AG09309 (cell line): ENCODE results near the gene GABBR2.
"Not testable (repeated sequence)": the region's sequence is repeated elsewhere in the genome, so short reads cannot be mapped to it uniquely, and the experiment has no call there.

ENCODE experiments used
- DNase-seq: peaks from one replicate; pipeline ENCODE4 v3.0.0-alpha.2; 2010; ENCODE audit warnings: low read depth
- H3K4me3 ChIP-seq: 2 replicates; pipeline ENCODE4 v1.5.1; 2011; ENCODE audit warnings: mild to moderate bottlenecking, low read depth, low read length, moderate library complexity; ENCODE audit not compliant: control insufficient read depth
- TF ChIP-seq, protein P1 (sequence below): IDR thresholded peaks from 2 replicates; pipeline ENCODE4 v1.5.1; 2011; ENCODE audit warnings: mild to moderate bottlenecking, low read depth, low read length, inconsistent platforms; ENCODE audit not compliant: insufficient read depth, control insufficient read depth; ENCODE audit errors: missing control alignments

Gene GABBR2

DNA sequence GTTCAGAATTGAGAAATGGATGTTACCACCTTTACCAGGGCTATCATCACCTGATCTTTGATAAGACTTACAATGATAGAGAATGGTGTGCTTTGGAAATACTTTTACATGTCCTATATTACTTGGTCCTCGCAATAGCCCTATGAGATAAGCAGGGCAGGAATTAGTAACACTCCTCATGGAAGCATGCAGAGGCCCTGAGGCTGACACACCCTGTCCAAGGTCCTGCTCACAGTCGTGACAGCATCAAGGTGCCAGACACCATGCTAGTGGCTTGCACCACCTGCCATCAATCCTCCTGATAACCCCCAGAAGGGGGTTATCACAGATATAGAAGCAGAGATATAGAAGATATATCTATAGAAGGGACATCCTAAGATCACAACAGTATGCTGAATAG, 236.5 kb downstream of the GABBR2 start:
- no peak overlapping the region for H3K4me3 ChIP-seq
- TF ChIP-seq, protein P1, sequence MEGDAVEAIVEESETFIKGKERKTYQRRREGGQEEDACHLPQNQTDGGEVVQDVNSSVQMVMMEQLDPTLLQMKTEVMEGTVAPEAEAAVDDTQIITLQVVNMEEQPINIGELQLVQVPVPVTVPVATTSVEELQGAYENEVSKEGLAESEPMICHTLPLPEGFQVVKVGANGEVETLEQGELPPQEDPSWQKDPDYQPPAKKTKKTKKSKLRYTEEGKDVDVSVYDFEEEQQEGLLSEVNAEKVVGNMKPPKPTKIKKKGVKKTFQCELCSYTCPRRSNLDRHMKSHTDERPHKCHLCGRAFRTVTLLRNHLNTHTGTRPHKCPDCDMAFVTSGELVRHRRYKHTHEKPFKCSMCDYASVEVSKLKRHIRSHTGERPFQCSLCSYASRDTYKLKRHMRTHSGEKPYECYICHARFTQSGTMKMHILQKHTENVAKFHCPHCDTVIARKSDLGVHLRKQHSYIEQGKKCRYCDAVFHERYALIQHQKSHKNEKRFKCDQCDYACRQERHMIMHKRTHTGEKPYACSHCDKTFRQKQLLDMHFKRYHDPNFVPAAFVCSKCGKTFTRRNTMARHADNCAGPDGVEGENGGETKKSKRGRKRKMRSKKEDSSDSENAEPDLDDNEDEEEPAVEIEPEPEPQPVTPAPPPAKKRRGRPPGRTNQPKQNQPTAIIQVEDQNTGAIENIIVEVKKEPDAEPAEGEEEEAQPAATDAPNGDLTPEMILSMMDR, result no peak
- DNase-seq, result no peak

DNA sequence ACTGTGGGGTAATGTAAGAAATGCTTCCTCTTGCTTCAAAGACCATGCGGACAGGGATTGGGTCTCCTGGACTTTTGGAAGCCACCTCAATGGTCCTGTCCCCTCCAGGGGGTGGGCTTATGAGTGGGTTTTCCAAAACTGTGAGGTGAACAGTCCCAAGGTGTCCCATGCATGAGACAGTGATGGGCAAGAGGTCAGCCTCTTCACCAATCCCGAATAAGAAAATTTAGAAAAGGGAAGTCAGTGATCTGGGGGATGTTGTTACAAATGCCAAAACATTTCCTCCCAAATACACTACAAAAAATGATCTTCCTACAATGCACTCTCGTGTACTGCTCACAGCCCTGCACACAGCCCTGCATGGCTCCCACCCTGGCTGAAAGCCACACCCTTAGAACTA, 237.6 kb downstream of the GABBR2 start:
- no peak overlapping the region for H3K4me3 ChIP-seq
- TF ChIP-seq, protein P1, result no peak
- DNase-seq, result no peak

DNA sequence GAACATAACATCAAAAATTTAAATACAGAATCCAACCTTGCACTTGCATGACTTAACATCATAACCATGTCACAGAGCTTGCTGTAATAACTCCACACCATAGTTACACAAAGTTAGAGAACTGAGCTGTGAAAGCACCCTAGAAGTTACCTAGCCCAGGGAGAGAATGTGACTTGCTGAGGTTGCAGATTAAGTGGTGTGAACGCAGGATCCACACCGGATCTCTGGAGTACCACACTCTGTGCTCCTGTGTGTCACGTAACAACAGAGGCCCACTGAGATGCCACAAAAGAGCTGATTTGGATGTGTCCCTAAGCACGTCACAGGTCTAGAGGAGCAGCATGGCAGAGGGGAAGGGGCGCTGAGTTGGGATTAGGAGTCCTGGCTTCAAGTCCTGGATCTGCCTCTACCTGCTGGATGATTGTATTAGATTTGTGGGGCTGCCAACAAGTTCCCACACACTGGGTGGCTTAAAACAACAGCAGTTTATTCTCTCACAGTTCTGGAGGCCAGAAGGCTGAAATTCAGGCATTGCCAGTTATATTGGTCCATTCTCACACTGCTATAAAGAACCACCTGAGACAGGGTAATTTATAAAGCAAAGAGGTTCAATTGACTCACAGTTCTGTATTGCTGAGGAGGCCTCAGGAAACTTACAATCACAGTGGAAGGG, 240.0 kb downstream of the GABBR2 start:
- TF ChIP-seq, protein P1, result no peak
- H3K4me3 ChIP-seq, result no peak overlapping the region
- no peak for DNase-seq

DNA sequence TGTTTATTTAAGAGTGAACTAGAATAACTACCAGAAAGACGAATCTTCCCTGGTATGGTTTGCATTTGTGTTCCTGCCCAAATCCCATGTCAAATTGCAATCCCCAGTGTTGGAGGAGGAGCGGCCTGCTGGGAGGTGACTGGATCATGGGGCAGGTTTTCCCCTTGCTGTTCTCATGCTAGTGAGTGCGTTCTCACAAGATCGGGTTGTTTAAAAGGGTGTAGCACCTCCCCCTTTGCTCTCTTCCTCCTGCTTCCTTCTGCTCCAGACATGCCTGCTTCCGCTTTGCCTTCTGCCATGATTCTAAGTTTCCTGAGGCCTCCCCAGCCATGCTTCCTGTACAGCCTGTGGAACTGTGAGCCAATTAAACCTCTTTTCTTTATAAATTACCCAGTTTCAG, 242.9 kb downstream of the GABBR2 start:
- TF ChIP-seq, protein P1, result no peak
- H3K4me3 ChIP-seq, result no peak overlapping the region
- no peak for DNase-seq

DNA sequence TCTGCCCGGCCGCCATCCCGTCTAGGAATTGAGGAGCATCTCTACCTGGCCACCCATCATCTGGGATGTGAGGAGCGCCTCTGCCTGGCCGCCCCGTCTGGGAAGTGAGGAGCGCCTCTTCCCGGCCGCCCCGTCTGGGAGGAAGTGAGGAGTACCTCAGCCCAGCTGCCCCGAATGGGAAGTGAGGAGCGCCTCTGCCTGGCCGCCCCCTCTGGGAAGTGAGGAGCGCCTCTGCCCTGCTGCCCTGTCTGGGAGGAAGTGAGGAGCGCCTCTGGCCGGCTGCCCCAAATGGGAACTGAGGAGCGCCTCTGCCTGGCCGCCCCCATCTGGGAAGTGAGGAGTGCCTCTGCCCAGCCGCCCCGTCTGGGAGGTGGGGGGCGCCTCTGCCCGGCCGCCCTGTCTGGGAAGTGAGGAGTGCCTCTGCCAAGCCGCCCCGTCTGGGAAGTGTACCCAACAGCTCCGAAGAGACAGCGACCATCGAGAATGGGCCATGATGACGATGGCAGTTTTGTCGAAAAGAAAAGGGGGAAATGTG, 244.5 kb downstream of the GABBR2 start:
- DNase-seq, H3K4me3 ChIP-seq: not testable (repeated sequence)

DNA sequence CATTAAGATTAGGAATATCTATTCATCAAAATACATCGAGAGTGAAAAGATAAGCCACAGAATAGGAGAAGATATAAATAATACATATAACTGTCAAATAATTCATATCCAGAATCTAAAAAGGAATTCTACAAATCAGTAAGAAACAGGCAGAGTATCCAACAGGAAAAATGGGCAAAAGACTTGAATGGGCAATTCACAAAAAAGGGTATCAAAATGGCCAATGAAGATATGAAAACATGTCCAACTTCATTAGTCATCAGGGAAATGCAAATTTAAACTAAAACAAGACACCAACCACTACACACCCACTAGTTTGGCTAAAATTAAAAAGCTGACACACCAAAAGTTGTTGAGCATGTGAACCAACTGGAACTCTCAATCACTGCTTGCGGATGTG, 246.4 kb downstream of the GABBR2 start:
- no peak overlapping the region for H3K4me3 ChIP-seq
- DNase-seq, result no peak
- TF ChIP-seq, protein P1, result no peak

DNA sequence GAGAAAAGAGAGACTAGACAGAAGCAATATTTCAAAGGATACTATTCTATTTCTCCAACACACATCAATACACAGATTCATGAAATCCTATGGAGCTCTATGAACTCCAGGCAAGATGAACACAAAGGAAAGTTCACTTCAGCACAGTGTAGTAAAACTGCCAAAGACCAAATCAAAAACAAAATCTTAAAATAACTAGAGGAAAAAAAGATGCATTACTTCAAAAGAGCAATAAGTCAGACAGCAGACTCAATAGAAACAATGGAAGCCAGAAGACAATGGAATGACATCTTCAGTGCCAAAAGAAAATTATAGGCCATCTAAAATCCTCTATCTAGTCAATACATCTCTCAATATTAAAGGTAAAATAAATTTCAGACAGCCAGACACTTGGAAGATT, 248.0 kb downstream of the GABBR2 start:
- DNase-seq, result no peak
- TF ChIP-seq, protein P1, result no peak
- no peak overlapping the region for H3K4me3 ChIP-seq
